GM10266 (cell line): ENCODE data around the gene IRF1.

Source experiments
- DNase-seq: peaks from one replicate; pipeline ENCODE4 v3.0.0; 2012; ENCODE audit errors: extremely low spot score
- TF ChIP-seq, protein P1 (sequence below): IDR thresholded peaks from 2 replicates; pipeline ENCODE4 v1.5.1; 2012; ENCODE audit warnings: mild to moderate bottlenecking, low read depth; ENCODE audit not compliant: control insufficient read depth, insufficient read depth; ENCODE audit errors: missing control alignments

The IRF1 gene

DNA sequence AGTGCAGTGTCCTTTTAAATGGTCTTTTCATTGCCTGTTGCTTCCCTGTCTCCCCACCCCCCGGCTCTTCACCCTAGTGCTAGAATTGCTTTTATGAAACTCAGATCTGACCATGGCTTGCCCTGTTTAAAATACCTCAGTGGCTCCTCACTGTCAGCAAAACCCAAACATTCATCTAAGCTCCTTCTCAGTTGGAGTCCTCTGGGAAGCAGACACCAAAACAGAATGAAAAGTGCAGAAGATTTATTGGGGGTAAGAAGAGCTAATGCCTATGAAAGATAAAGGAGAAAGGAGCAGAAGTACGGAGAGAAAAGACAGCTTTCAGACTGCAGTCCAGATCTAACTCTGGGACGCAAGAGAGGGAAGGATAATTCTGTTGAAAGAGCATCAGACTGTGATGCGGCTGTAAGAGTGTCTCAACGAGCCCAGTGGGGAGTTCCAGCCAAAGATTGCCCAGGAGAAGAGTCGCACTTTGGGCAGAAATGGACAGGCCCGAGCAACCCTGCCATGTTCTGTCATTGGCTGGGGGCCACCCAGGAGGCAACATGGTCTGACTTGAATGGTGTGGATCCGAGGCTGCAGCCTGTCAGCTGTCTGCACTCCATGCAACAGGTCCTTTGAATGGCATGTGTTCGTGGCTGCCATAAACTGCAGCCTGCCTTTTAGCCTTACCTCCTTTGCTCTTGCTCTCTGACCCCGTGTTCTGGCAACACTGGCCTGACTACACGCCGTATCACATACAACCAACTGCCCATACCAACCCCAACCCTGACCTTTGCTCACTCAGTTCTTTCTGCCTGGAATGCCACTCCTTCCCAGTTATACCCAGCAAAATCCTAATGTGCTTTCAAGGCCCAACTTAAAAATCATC, 55.9 kb downstream of the IRF1 start:
- TF ChIP-seq, protein P1, sequence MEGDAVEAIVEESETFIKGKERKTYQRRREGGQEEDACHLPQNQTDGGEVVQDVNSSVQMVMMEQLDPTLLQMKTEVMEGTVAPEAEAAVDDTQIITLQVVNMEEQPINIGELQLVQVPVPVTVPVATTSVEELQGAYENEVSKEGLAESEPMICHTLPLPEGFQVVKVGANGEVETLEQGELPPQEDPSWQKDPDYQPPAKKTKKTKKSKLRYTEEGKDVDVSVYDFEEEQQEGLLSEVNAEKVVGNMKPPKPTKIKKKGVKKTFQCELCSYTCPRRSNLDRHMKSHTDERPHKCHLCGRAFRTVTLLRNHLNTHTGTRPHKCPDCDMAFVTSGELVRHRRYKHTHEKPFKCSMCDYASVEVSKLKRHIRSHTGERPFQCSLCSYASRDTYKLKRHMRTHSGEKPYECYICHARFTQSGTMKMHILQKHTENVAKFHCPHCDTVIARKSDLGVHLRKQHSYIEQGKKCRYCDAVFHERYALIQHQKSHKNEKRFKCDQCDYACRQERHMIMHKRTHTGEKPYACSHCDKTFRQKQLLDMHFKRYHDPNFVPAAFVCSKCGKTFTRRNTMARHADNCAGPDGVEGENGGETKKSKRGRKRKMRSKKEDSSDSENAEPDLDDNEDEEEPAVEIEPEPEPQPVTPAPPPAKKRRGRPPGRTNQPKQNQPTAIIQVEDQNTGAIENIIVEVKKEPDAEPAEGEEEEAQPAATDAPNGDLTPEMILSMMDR, result no peak
- no peak for DNase-seq

DNA sequence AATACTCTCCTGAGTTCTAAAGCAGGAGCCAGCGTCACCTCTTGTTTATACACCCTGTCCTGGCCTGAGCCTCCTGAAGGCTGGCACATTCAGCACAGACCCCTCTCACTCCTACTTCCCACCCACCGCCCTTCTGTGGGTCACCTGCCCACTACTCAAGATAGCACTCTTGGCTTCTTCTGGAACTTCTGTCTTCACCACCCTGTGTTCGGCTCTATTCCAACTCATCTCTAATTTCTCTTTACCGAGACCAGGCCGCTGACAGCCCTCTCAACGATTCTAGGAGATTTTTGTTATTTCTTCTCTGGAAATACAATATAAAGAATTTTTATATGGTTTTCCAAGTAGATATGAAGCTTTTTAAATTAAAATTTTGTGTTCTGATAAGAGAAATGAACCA, 57.4 kb downstream of the IRF1 start:
- no peak for DNase-seq
- TF ChIP-seq, protein P1, result no peak

DNA sequence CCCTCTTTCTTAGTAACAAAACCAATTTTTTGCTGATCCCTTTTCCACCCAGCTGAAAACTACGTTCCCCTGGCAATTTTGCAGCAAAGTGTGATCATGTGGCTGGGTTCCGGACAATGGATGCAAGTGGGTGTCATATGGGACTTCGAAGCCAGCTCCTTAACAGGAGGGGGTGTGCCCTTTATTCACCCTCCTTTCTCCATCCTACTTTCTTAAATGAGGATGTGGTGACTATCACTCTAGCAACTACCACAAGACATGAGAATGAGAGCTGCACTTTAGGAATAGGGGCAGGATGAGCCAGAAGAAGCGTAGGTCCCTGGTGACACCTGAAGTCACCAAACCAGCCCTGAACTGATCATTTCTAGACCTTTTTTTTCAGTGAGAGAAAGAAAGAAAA, 58.9 kb downstream of the IRF1 start:
- TF ChIP-seq, protein P1, result no peak

More for the DNA sequence above, 58.9 kb downstream of the IRF1 start:
- DNase-seq, result no peak
